ENCODE measurements around the gene SLX4IP.

DNA sequence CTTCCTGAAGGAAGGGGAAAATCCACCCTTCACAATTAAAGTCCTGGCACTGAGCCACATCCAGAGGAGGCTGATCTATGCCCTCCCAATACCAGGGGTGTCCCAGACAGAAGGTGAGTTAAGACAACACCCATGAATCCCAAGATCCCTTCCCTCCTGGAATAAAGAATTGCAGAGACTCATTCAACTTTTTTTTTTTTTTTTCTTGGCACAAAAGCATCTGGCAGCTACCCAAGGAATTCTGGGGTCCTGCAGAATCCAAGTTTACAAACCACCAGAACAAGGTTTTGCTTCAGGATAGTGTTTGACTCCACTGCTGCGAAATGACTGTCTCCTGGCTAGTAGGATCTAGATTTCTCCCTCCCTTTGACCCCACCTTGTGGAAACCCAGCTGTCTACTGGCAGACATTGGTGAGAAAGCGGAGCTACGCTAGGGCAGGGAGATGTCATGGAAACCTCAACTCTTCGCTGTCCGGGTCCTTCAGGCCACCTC is 201.3 kb downstream of the SLX4IP start:
- TF ChIP-seq HEYL (CRISPR knock-in tag; IDR thresholded peaks at IDR 0.05) (no peak), JUNB (IDR thresholded peaks at IDR 0.05) (no peak), CHD2 (IDR thresholded peaks at IDR 0.05; ENCODE audit: low read length, partially characterized antibody) (no peak)
